Fibroblast of lung (primary cell): ENCODE measurements around the gene BCO2.
A peak's percentile ranks its signal among the peaks of the same experiment; 100 is the strongest.

Experiments used
- CTCF ChIP-seq, 2 donors: IDR thresholded peaks in 1 of 2; conservative IDR thresholded peaks in 1 of 2; 1 replicate in 1 of 2; 2 replicates in 1 of 2; pipeline ENCODE4 v1.5.1; 2011 to 2012; ENCODE audit warnings: low read length in 2 of 2, control low read depth in 1 of 2, inconsistent platforms in 1 of 2, low read depth in 1 of 2, mild to moderate bottlenecking in 1 of 2
- EZH2 ChIP-seq: IDR thresholded peaks from 2 replicates; pipeline ENCODE4 v1.5.1; 2012; ENCODE audit warnings: low read length, control low read depth, mild to moderate bottlenecking; ENCODE audit errors: missing control alignments

GRCh38 chr11:112219476-112220232 is 44.3 kb downstream of the BCO2 start:
- peak; percentile 71 to 73 for TF ChIP-seq CTCF (conservative IDR thresholded peaks at IDR 0.05 in 1 of 2, IDR thresholded peaks at IDR 0.05 in 1 of 2; ENCODE audit: low read depth in 1 of 2, low read length in 2 of 2)
- TF ChIP-seq EZH2, result no peak
